ENCODE data around the gene GPR25. TPM values are rescaled to one million over a fixed set of nuclear protein-coding genes. Genes with fewer than 3 reads are reported as not detected.
A peak's percentile ranks its signal among the peaks of the same experiment; 100 is the strongest.

The GPR25 gene
- total RNA-seq, 1 donor from 2014 or later = not detected

DNA sequence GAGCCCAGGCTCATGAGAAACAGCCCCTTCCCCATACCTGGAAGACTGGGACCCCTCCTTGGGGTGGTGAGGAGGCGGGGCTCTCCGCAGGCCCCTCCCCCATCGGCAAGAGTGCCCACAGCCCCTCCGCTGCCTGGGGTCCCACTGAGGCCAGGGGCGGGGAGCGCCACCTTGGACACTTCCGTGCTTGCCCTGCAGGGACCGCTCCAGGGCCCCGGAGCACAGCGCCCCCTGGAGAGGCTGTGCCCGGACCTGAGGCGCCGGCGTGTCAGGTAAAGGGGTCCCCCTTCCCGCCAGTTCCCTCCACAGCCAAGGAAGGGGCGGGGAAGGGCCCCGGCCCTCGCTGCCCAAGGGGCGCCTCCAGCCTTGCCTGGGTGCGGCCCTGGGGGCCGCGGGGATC is 43.4 kb downstream of the GPR25 start:
- DNase-seq = no peak

DNA sequence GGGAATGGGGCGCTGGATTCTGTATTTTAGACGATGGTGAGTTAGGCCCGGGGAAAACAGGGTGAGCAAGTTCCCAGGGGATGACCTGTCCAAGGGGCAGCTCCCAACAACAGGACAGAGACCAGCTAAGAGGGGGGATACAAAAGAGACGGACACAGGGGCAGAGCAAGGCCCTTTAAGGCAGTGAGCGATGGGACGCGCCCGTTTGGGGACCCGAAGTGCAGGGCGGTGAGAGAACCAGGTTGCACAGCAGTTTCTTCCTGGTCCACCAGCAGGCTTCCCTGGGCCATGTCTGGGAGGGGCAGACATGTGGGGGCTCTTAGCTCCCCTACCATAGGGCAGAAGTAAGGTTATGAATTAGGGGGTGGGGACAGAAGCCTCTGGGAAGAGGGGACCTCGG is 43.9 kb downstream of the GPR25 start:
- no peak for DNase-seq

- peak; percentile 10 for DNase-seq
Measured at GRCh38 chr1:200917291-200917817, 44.6 kb downstream of the GPR25 start.

DNA sequence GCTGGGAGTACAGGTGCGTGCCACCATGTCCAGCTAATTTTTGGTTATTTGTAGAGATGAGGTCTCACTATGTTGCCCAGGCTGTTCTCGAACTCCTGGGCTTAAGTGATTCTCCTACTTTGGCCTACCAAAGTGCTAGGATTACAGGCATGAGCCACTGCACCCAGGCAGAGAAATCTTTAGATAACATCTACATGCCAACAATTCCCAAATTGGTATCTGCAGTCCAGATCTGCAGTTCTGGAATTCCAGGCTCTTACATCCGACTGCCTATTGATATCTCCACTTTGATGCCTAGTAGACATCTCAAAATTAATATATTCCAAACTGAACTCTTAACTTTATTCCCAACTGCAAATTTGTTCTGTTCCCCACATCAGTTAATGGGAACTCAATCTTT is 45.2 kb downstream of the GPR25 start:
- no peak for DNase-seq

- DNase-seq = no peak
Measured at GRCh38 chr1:200919386-200919785, 46.6 kb downstream of the GPR25 start.

DNA sequence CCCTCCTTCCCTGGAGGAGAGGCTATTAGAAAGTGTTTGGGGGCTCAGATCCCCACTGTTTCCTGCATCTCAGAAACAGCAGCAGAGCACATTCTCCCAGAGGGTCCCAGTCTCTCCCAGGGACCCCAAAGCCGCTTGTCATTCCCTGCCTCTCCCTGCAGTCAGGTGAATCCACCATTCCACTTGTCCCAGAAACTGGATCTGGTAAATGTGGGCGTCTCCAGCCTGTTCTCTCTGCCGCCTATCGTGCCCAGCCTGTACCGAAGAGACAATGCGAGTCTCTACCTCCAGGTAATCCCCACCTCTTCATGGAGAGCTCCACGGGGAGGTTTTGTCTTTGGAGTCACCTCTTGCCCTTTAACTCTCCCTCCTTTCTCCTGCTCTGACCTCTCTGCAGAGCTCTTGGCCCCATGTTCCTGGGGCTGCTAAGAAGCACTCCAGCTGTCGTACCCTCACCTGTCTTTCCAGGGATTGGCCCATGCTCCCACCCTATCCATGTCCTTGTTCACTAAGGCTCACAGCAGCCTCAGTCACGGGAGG is 48.9 kb downstream of the GPR25 start:
- DNase-seq = no peak

- DNase-seq = no peak
Measured at GRCh38 chr1:200922406-200922805, 49.6 kb downstream of the GPR25 start.

DNA sequence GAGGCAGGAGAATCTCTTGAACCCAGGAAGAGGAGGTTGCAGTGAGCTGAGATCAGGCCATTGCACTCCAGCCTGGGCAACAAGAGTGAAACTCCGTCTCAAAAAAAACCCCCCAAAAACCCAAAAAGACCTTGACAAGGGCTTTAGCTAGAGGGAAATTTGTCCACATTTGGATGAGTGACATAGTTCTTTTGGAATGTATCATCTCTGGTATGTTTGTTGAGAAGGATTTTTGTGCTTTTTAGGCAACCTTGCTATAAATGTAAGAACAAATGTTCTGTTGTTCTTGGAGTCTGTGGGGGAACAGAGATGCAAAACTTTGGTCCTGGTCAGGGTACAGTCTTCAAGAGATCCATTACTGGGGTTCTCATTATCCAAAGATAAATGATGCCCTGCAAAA is 50.8 kb downstream of the GPR25 start:
- no peak for DNase-seq

Other genes starting within 250 kb of the GPR25 start
- 24.5 TPM for gene DDX59, start 203.1 kb upstream of the GPR25 start, total RNA-seq
- 36.9 TPM for gene CAMSAP2, start 134.1 kb upstream of the GPR25 start, total RNA-seq
- 16.4 TPM for gene INAVA, start 21.9 kb downstream of the GPR25 start, total RNA-seq
- gene KIF21B, start 150.7 kb downstream of the GPR25 start, total RNA-seq = 1.6 TPM
- gene CACNA1S, start 239.4 kb downstream of the GPR25 start, total RNA-seq = 5.3 TPM

Measured in skin of body (tissue), 2 donors.